GM12875 (cell line): ENCODE results near the gene HSP90AB1.
A peak's percentile ranks its signal among the peaks of the same experiment; 100 is the strongest.

Experiments
- H3K4me3 ChIP-seq: one replicate; pipeline ENCODE4 v1.5.1; 2011; ENCODE audit warnings: low read depth, low read length, control low read depth
- TF ChIP-seq, protein P1 (sequence below): IDR thresholded peaks from 2 replicates; pipeline ENCODE4 v1.5.1; 2011; ENCODE audit warnings: low read depth, mild to moderate bottlenecking, control low read depth, inconsistent platforms, low read length, moderate library complexity, borderline replicate concordance; ENCODE audit not compliant: insufficient read depth

The HSP90AB1 gene

DNA sequence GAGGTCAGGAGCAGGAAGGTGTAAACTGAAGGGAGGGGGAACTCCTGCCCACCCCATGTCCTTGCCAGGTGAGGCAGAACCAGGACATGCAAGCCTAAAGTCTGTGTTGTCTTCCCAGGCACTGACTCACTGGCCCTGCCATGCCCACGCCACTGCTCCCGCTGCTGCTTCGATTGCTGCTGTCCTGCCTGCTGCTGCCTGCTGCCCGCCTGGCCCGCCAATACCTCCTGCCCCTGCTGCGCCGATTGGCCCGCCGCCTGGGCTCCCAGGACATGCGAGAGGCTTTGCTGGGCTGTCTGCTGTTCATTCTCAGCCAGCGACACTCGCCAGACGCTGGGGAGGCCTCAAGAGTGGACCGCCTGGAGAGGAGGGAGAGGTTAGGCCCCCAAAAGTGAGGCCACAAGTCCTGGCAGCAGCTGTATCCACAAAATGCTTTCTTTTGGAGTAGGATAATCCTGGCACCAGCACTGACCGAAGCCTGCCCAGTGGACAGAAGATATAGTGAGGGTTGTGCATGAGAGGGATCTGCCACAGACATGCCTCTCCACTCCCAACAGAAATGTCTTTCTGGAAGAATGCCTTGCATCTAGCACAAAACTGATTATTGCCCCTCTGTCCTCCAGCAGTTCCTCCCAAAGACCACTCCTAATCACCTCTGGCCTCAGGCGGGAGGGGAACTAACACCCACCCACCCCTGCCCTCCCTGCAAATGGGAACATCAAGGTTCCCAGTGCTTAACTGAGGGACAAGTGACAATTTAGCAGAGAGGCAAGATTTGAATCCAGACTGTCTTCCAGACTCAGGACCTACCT, 29.4 kb upstream of the HSP90AB1 start:
- no peak overlapping the region for H3K4me3 ChIP-seq
- TF ChIP-seq, protein P1, sequence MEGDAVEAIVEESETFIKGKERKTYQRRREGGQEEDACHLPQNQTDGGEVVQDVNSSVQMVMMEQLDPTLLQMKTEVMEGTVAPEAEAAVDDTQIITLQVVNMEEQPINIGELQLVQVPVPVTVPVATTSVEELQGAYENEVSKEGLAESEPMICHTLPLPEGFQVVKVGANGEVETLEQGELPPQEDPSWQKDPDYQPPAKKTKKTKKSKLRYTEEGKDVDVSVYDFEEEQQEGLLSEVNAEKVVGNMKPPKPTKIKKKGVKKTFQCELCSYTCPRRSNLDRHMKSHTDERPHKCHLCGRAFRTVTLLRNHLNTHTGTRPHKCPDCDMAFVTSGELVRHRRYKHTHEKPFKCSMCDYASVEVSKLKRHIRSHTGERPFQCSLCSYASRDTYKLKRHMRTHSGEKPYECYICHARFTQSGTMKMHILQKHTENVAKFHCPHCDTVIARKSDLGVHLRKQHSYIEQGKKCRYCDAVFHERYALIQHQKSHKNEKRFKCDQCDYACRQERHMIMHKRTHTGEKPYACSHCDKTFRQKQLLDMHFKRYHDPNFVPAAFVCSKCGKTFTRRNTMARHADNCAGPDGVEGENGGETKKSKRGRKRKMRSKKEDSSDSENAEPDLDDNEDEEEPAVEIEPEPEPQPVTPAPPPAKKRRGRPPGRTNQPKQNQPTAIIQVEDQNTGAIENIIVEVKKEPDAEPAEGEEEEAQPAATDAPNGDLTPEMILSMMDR, result no peak

DNA sequence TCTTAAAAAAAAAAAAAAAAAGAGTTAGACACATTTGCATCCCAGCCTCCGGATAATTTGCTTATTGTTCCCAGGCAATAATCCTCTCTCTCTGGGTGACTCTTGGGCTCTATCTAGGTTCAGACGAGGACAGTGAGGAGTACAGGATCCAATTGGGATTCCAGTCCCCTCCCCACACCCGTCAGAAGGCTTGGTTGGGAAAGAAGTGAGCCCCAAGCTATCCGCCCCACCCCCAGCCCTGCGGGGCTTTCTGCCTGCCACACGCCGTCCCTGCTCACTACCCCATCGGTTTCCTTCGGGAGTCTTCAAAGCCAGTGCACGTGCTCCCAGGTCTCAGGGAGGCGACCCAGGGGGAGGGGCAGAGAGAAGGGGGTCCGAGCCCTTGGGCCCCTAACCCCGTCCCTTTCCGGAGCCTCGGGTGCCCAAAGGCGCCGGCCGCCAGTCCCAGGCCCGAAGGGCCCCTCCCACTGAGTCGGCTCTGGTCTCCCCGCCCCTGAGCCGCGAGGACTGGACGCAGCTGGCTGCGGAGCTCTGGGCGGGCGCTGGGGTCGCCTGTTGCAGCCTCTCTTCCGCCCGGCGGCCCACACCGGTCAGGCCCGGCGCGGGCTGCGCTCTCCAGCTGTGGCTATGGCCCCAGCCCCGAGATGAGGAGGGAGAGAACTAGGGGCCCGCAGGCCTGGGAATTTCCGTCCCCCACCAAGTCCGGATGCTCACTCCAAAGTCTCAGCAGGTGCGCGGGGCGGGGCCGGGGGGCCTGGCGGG, 27.7 kb upstream of the HSP90AB1 start:
- TF ChIP-seq, protein P1, result no peak
- peak overlapping the region; percentile 22 for H3K4me3 ChIP-seq

DNA sequence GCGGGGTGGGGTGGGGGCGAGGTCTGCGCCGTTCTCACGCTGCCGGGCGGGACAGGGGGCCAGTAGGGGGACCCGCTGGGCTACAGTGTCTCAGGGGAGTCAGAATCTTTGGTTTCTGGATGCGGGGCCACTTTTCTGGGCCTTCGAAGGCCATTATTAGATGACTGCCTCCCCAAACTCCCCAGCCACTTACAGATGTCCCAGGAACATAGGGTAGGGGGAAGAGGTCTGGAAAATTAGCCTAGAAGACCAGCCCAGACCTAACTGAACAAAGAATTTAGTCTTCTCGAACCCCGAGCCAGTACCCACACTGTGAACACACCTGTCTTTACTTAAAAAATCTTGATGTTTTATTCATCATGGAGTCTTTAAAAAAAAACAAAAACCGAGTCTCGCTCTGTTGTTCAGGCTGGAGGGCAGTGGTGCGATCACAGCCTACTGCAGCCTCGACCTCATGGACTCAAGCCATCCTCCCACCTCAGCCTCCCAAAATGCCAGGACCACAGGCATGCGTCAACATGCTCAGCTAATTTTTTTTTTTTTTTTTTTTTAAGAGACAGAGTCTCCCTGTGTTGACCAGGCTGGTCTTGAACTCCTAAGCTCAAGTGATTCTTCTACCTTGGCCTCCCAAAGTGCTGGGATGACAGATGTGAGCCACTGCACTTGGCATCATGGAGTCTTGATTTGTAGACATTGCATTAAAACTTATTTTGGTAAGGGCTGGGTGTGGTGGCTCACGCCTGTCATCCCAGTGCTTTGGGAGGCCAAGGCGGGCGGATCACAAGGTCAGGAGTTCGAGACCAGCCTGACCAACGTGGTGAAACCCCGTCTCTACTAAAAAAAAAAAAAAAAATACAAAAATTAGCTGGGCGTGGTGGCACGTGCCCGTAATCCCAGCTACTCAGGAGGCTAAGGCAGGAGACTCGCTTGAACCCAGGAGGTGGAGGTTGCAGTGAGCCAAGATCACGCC, 26.8 kb upstream of the HSP90AB1 start:
- TF ChIP-seq, protein P1, result no peak
- no peak overlapping the region for H3K4me3 ChIP-seq

DNA sequence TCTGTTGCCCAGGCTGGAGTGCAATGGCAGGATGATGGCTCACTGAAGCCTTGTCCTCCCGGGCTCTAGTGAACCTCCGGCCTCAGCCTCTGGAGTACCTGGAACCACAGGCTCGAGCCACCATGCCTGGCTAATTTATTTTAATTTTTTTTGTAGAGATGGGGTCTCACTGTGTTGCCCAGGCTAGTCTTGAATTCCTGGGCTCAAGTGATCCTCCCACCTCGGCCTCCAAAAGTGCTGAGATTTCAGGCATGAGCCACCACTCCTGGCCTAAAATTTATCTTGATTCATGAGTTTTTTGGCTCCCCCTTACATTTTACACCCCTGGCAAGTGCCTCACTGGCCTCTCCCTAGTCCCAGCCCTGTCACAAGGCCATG, 26.0 kb upstream of the HSP90AB1 start:
- TF ChIP-seq, protein P1, result no peak
- no peak overlapping the region for H3K4me3 ChIP-seq

DNA sequence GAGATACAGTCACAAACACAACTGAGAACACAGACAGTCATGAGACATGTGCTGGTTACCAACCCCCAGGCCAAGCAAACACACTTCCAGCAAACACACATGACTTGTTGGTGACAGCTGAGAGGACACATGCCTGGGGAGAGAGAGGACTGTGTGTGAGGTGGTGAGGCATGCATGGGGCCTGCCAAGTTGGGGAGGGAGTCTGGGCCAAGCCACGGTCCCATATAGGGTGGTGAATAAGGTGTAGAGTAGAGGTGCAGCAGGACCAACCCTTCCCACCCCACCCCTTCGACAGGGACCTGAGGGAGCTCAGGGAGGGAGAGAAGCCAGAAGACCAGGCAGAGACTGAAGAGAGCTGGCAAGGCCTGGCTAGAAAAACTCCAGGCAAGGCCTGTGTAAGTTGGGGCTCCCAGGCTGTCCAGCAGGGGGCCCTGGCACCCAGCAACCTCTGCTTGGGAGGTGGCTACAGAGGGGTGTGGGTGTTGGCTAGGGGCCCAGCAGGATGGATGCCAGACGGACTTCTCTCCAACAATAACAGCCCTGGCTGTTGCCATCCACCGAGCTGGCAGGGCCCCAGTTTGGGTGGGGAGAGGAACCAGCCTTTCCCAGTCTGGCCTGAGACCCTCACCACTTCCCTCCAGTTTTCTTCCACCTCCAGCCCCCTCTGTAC, 25.5 kb upstream of the HSP90AB1 start:
- TF ChIP-seq, protein P1, result peak; percentile 92
- H3K4me3 ChIP-seq, result no peak overlapping the region

DNA sequence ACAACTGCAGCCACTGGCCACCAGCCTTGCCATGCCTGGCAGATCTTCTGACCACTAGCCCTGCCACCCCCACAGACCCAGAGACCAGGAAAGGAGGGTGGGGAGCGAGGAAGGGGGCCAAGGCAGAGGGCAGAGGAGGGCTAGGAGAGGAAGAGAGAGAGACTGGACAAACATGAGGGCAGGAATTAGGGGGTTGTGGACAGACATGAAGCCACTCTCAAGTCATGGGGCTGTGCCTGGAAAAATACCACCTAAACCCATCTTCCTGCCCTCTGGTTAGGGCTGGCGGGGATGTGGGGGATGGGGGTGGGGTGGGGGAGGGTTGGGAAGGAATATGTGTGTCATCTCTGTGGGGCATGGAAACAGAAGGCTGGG, 25.0 kb upstream of the HSP90AB1 start:
- TF ChIP-seq, protein P1, result no peak
- no peak overlapping the region for H3K4me3 ChIP-seq
